Measurements from ENCODE around the gene STIMATE.

DNA sequence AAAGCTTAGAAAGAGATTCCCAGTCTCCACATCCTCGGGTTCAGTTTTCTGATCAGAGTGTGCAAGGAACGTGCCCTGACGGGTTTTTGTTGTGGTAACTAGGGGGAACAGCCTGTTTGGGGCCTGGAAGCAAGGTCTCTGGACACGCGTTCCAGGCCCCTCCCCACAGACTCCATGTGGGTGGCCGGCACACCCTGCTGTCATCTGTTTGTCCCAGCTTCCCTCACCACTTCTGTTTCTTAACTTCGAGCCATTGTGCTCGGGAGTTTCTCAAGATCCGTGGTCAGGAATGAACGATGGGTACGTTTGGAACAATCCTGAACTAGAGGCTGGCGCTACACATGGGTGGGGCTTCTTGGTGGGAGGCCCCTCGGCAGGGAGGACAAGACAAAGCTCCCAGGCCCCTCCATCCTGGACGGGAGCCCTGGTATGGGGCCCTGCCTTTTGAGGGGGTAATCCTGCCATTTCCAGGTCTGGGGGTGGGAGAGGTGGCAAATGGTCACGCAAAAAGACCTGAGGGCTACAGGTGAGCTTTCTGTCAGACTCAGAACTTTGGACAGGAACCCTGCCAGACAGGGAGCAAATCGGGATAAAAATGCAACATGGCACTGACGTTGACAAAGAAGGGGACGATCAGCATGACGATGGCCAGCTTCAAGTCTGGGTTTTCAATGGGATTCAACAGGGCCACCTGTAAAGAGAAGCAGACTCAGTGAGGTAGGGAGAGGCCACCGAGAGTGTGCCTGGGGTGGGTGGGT lies 54.1 kb downstream of the STIMATE start:
- TF ChIP-seq, protein P1, sequence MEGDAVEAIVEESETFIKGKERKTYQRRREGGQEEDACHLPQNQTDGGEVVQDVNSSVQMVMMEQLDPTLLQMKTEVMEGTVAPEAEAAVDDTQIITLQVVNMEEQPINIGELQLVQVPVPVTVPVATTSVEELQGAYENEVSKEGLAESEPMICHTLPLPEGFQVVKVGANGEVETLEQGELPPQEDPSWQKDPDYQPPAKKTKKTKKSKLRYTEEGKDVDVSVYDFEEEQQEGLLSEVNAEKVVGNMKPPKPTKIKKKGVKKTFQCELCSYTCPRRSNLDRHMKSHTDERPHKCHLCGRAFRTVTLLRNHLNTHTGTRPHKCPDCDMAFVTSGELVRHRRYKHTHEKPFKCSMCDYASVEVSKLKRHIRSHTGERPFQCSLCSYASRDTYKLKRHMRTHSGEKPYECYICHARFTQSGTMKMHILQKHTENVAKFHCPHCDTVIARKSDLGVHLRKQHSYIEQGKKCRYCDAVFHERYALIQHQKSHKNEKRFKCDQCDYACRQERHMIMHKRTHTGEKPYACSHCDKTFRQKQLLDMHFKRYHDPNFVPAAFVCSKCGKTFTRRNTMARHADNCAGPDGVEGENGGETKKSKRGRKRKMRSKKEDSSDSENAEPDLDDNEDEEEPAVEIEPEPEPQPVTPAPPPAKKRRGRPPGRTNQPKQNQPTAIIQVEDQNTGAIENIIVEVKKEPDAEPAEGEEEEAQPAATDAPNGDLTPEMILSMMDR (IDR thresholded peaks at IDR 0.05) = no peak
- no peak for TF ChIP-seq POLR2A (IDR thresholded peaks at IDR 0.05)

Measured in lower leg skin (tissue), 3 donors.